ENCODE results near the gene IQSEC1. TPM values are rescaled to one million over a fixed set of nuclear protein-coding genes. Genes with fewer than 3 reads are reported as not detected.

Gene IQSEC1
- total and polyA plus RNA-seq, 9 of the 15 experiments (the other 6 are each of a cell fraction or from before 2014, with no cell fraction given): 0.56 to 39.0 (median 6.8) TPM

- no TSS peak for BruUV-seq (replicated peaks)
- WGBS (ENCODE audit: insufficient coverage, low coverage, missing lambda C conversion rate): 76% methylated on average over 7 of the region's 8 CpGs
- H3K9me1 ChIP-seq (ENCODE audit: control insufficient read depth, insufficient read depth, low read length): no peaks in the 10 kb centered on the region
- in situ Hi-C loops (cut with MboI) (no loop called here), intact Hi-C loops (cut with micrococcal nuclease) (no loop called here)
- ATAC-seq: no peak
- ChIA-PET CTCF (ENCODE audit: low intra/inter-chr PET ratio) (no interaction called here), POLR2A (interaction anchor here (0.8 kb wide), 1 partner anchor 10 kb away, joined by 3 read pairs; no protein-coding TSS in a partner anchor)
- no peaks in the 10 kb centered on the region for H3K27me3 ChIP-seq (ENCODE audit: control insufficient read depth in 2 of 2, insufficient read depth in 2 of 2, low read length in 2 of 2)
- no peak overlapping the region for H3K4me3 ChIP-seq
- no peak for DNase-seq (ENCODE audit: extremely low read depth in 1 of 4, low spot score in 3 of 4)
- TF ChIP-seq EZH2 (IDR thresholded peaks at IDR 0.05; ENCODE audit: borderline replicate concordance, low read depth, low read length) (no peak), ZNF830 (CRISPR knock-in tag; IDR thresholded peaks at IDR 0.05) (no peak)
- H3K79me2 ChIP-seq (ENCODE audit: control insufficient read depth, insufficient read depth, low read length): no peaks in the 10 kb centered on the region
- peaks cover 0 to 22% of the 10 kb centered on the region in 2 experiments; a peak in 1 of 5 replicates for H3K4me1 ChIP-seq (replicated peaks in 1 of 2; ENCODE audit: control insufficient read depth in 2 of 2, insufficient read depth in 2 of 2, low read length in 2 of 2)
- H2AFZ ChIP-seq (ENCODE audit: low read depth, low read length): no peak overlapping the region
- H3K9me3 ChIP-seq (replicated peaks; ENCODE audit: control insufficient read depth, insufficient read depth, low read depth, low read length): no peaks in the 10 kb centered on the region
- no peak overlapping the region for H3K4me2 ChIP-seq (ENCODE audit: insufficient read depth, low read length)
- no peak overlapping the region for H3K27ac ChIP-seq (ENCODE audit: extremely low read depth, low read depth, low read length)
- peak overlapping the region in 1 of 2 experiments; percentile 49; a peak in 2 of 4 replicates for H3K9ac ChIP-seq (ENCODE audit: insufficient read depth in 1 of 2, low read depth in 2 of 2, low read length in 2 of 2)
- peaks cover 94% of the 10 kb centered on the region; the same call in 2 of the 3 replicates for H3K36me3 ChIP-seq (ENCODE audit: control insufficient read depth, insufficient read depth, low read length)
- peaks cover 6% of the 10 kb centered on the region; the same call in 1 of the 2 replicates for H4K20me1 ChIP-seq (replicated peaks; ENCODE audit: control insufficient read depth, insufficient read depth, low read length)
- FAIRE-seq: no peak
Observed at GRCh38 chr3:12910356-12911099, 162.7 kb downstream of the IQSEC1 start.

GRCh38 chr3:12909710-12910109 is 163.5 kb downstream of the IQSEC1 start:
- Histone ChIP-seq H3K4me1 (replicated peaks in 1 of 2; ENCODE audit: control insufficient read depth in 2 of 2, insufficient read depth in 2 of 2, low read length in 2 of 2) (peaks cover 0 to 23% of the 10 kb centered on the region in 2 experiments; a peak in 1 of 5 replicates), H3K27me3 (ENCODE audit: control insufficient read depth in 2 of 2, insufficient read depth in 2 of 2, low read length in 2 of 2) (no peaks in the 10 kb centered on the region), H3K4me3 (no peak overlapping the region), H3K79me2 (ENCODE audit: control insufficient read depth, insufficient read depth, low read length) (no peaks in the 10 kb centered on the region), H4K20me1 (replicated peaks; ENCODE audit: control insufficient read depth, insufficient read depth, low read length) (peaks cover 6% of the 10 kb centered on the region; the same call in 1 of the 2 replicates), H3K27ac (ENCODE audit: extremely low read depth, low read depth, low read length) (no peak overlapping the region), H3K36me3 (ENCODE audit: control insufficient read depth, insufficient read depth, low read length) (peaks cover 96% of the 10 kb centered on the region; the same call in 2 of the 3 replicates), H2AFZ (ENCODE audit: low read depth, low read length) (no peak overlapping the region), H3K4me2 (ENCODE audit: insufficient read depth, low read length) (no peak overlapping the region), H3K9ac (ENCODE audit: insufficient read depth in 1 of 2, low read depth in 2 of 2, low read length in 2 of 2) (peak overlapping the region in 1 of 2 experiments; percentile 29; a peak in 1 of 4 replicates), H3K9me1 (ENCODE audit: control insufficient read depth, insufficient read depth, low read length) (no peaks in the 10 kb centered on the region), H3K9me3 (replicated peaks; ENCODE audit: control insufficient read depth, insufficient read depth, low read depth, low read length) (no peaks in the 10 kb centered on the region)
- no TSS peak for BruUV-seq (replicated peaks)
- ChIA-PET POLR2A (interaction anchor here (0.6 to 0.8 kb wide), 2 partner anchors 11 to 938 kb away, joined by 3 read pairs; no protein-coding TSS in a partner anchor), CTCF (ENCODE audit: low intra/inter-chr PET ratio) (no interaction called here)
- ATAC-seq: no peak
- FAIRE-seq: no peak
- DNase-seq (ENCODE audit: extremely low read depth in 1 of 4, low spot score in 3 of 4): no peak
- 88% methylated on average over 7 of the region's 7 CpGs for WGBS (ENCODE audit: insufficient coverage, low coverage, missing lambda C conversion rate)
- intact Hi-C loops (cut with micrococcal nuclease) (no loop called here), in situ Hi-C loops (cut with MboI) (no loop called here)
- no peak for TF ChIP-seq RAD21 (CRISPR knock-in tag; conservative IDR thresholded peaks at IDR 0.05 in 1 of 2, IDR thresholded peaks at IDR 0.05 in 1 of 2)
- no peak for TF ChIP-seq ZBTB1 (CRISPR knock-in tag; IDR thresholded peaks at IDR 0.05; ENCODE audit: borderline replicate concordance, low read depth)
- TF ChIP-seq ZC3H4 (CRISPR knock-in tag; IDR thresholded peaks at IDR 0.05; ENCODE audit: borderline replicate concordance): no peak
- TF ChIP-seq ZNF239 (CRISPR knock-in tag; IDR thresholded peaks at IDR 0.05): no peak
- no peak for TF ChIP-seq TGIF2 (CRISPR knock-in tag; IDR thresholded peaks at IDR 0.05)
- no peak for TF ChIP-seq TARDBP (IDR thresholded peaks at IDR 0.05)
- TF ChIP-seq POLR2B (IDR thresholded peaks at IDR 0.05; ENCODE audit: low read depth, partially characterized antibody): no peak
- TF ChIP-seq ZNF232 (CRISPR knock-in tag; IDR thresholded peaks at IDR 0.05): no peak
- TF ChIP-seq KLF6 (CRISPR knock-in tag; IDR thresholded peaks at IDR 0.05; ENCODE audit: borderline replicate concordance): no peak
- TF ChIP-seq ZNF274 (IDR thresholded peaks at IDR 0.05; ENCODE audit: borderline replicate concordance, low read depth, low read length): no peak
- TF ChIP-seq MTF1 (CRISPR knock-in tag; IDR thresholded peaks at IDR 0.05; ENCODE audit: borderline replicate concordance): no peak
- TF ChIP-seq ZNF431 (CRISPR knock-in tag; IDR thresholded peaks at IDR 0.05): no peak
